IMR-90 (cell line): Measurements from ENCODE around the gene UNC93A. TPM values are rescaled to one million over a fixed set of nuclear protein-coding genes. Genes with fewer than 3 reads are reported as not detected.

Experiments used
- ATAC-seq: fragments of 200-7000 bp; cut with Tn5 transposase; 2 replicates; pipeline ENCODE4 v1.9.1; 2020; ENCODE audit warnings: low read depth, mild to moderate bottlenecking, moderate library complexity
- BruUV-seq: library from RNA; stranded (reverse); fragments of 400-500 nt; replicated peaks from 2 replicates; lab custom pipeline; 2021; lab: Mats Ljungman, UMichigan
- CTCF ChIA-PET: fragments of 300-600 bp; formaldehyde crosslinking; extraction: SDS; loops from one replicate; lab custom pipeline; 2021; ENCODE audit warnings: antibody characterized with exemption; lab: Yijun Ruan, JAX
- POLR2A ChIA-PET: fragments of 300-600 bp; sonication (Branson Sonifier 250); formaldehyde crosslinking; loops from one replicate; lab custom pipeline; 2022; ENCODE audit warnings: antibody characterized with exemption; ENCODE audit not compliant: unreplicated experiment; lab: Charles Lee
- DNase-seq: peaks from one replicate; pipeline ENCODE4 v3.0.0; 2013
- H2AFZ ChIP-seq: replicated peaks from 2 replicates; pipeline ENCODE3; 2013; ENCODE audit warnings: low read length, mild to moderate bottlenecking; ENCODE audit not compliant: poor library complexity
- H2AK5ac ChIP-seq: 2 replicates; pipeline ENCODE4 v1.6.1; 2013; ENCODE audit warnings: low read depth, low read length, inconsistent platforms
- H2AK9ac ChIP-seq: replicated peaks from 2 replicates; pipeline ENCODE3; 2013; ENCODE audit warnings: mild to moderate bottlenecking, low read depth, low read length, moderate library complexity; ENCODE audit not compliant: poor library complexity
- H2BK120ac ChIP-seq: 2 replicates; pipeline ENCODE4 v1.6.1; 2013; ENCODE audit warnings: low read depth, low read length, inconsistent platforms
- H2BK15ac ChIP-seq: 3 replicates; pipeline ENCODE4 v1.6.1; 2013; ENCODE audit warnings: low read depth, low read length, inconsistent platforms
- H2BK20ac ChIP-seq: 2 replicates; pipeline ENCODE4 v1.6.1; 2013; ENCODE audit warnings: low read depth, mild to moderate bottlenecking, inconsistent platforms, low read length, moderate library complexity
- H2BK5ac ChIP-seq: 2 replicates; pipeline ENCODE4 v1.6.1; 2013; ENCODE audit warnings: mild to moderate bottlenecking, low read depth, low read length, inconsistent platforms; ENCODE audit not compliant: poor library complexity, severe bottlenecking
- H3K14ac ChIP-seq: replicated peaks from 2 replicates; pipeline ENCODE4 v1.6.1; 2013; ENCODE audit warnings: low read depth, low read length, inconsistent platforms
- H3K18ac ChIP-seq: 2 replicates; pipeline ENCODE4 v1.6.1; 2013; ENCODE audit warnings: low read depth, low read length, control low read depth
- H3K23ac ChIP-seq: 2 replicates; pipeline ENCODE4 v1.6.1; 2013; ENCODE audit warnings: low read depth, low read length, inconsistent platforms
- H3K27ac ChIP-seq: 2 replicates; pipeline ENCODE4 v1.5.1; 2013; ENCODE audit warnings: mild to moderate bottlenecking, control low read depth, low read length; ENCODE audit not compliant: insufficient read depth
- H3K27me3 ChIP-seq: 2 replicates; pipeline ENCODE4 v1.6.1; 2013; ENCODE audit warnings: low read length; ENCODE audit not compliant: control insufficient read depth, insufficient read depth
- H3K36me3 ChIP-seq: 2 replicates; pipeline ENCODE4 v1.6.1; 2013; ENCODE audit warnings: low read length, mixed read lengths; ENCODE audit not compliant: control insufficient read depth, insufficient read depth
- H3K4ac ChIP-seq: 2 replicates; pipeline ENCODE4 v1.6.1; 2013; ENCODE audit warnings: low read depth, low read length, inconsistent platforms
- H3K4me1 ChIP-seq: 2 replicates; pipeline ENCODE4 v1.6.1; 2013; ENCODE audit warnings: low read length, mixed read lengths; ENCODE audit not compliant: control insufficient read depth, insufficient read depth
- H3K4me2 ChIP-seq: 2 replicates; pipeline ENCODE4 v1.6.1; 2013; ENCODE audit warnings: low read depth, mild to moderate bottlenecking, control low read depth, low read length, moderate library complexity
- H3K4me3 ChIP-seq: 2 replicates; pipeline ENCODE4 v1.5.1; 2013; ENCODE audit warnings: low read depth, mild to moderate bottlenecking, control low read depth, low read length, moderate library complexity; ENCODE audit not compliant: insufficient read depth
- H3K56ac ChIP-seq: 2 replicates; pipeline ENCODE4 v1.6.1; 2013; ENCODE audit warnings: low read length, inconsistent platforms; ENCODE audit not compliant: insufficient read depth; ENCODE audit errors: extremely low read depth
- H3K79me1 ChIP-seq, 2 experiments: 2 replicates each; pipeline ENCODE4 v1.6.1; 2013; ENCODE audit warnings: low read length in 2 of 2, inconsistent platforms in 1 of 2, low read depth in 1 of 2
- H3K9ac ChIP-seq: 2 replicates; pipeline ENCODE4 v1.6.1; 2013; ENCODE audit warnings: low read depth, low read length, control low read depth
- H3K9me1 ChIP-seq: 2 replicates; pipeline ENCODE4 v1.6.1; 2013; ENCODE audit warnings: low read length, inconsistent platforms; ENCODE audit not compliant: insufficient read depth
- H3K9me3 ChIP-seq: 2 replicates; pipeline ENCODE4 v1.6.1; 2013; ENCODE audit warnings: low read length; ENCODE audit not compliant: control insufficient read depth, insufficient read depth
- H4K20me1 ChIP-seq: 2 replicates; pipeline ENCODE4 v1.6.1; 2013; ENCODE audit warnings: low read length, inconsistent platforms; ENCODE audit not compliant: insufficient read depth
- H4K5ac ChIP-seq: 2 replicates; pipeline ENCODE4 v1.6.1; 2013; ENCODE audit warnings: mild to moderate bottlenecking, low read depth, low read length, control low read depth
- H4K8ac ChIP-seq, 2 experiments: 2 replicates each; pipeline ENCODE4 v1.6.1; 2013; ENCODE audit warnings: low read depth in 2 of 2, low read length in 2 of 2, control low read depth in 1 of 2, inconsistent platforms in 1 of 2
- H4K91ac ChIP-seq: 2 replicates; pipeline ENCODE4 v1.6.1; 2013; ENCODE audit warnings: low read depth, low read length, inconsistent platforms; ENCODE audit not compliant: insufficient read depth
- BHLHE40 ChIP-seq: fragments of 150-350 bp; IDR thresholded peaks from 2 replicates; pipeline ENCODE4 v1.6.1; 2016; ENCODE audit warnings: mild to moderate bottlenecking, low read depth, low read length
- CEBPB ChIP-seq: IDR thresholded peaks from 2 replicates; pipeline ENCODE4 v1.6.1; 2012; ENCODE audit warnings: low read depth, low read length, improper control_type of control experiment
- CHD1 ChIP-seq: IDR thresholded peaks from 2 replicates; pipeline ENCODE4 v1.6.1; 2012; ENCODE audit warnings: low read depth, low read length, improper control_type of control experiment
- CTCF ChIP-seq: conservative IDR thresholded peaks from 2 replicates; pipeline ENCODE4 v1.5.1; 2012; ENCODE audit warnings: mild to moderate bottlenecking, low read depth, low read length, improper control_type of control experiment
- ELK1 ChIP-seq: fragments of 150-350 bp; IDR thresholded peaks from 2 replicates; pipeline ENCODE4 v1.6.1; 2016; ENCODE audit warnings: low read depth, mild to moderate bottlenecking, low read length, moderate library complexity, borderline replicate concordance
- FOS ChIP-seq: fragments of 150-350 bp; IDR thresholded peaks from 2 replicates; pipeline ENCODE4 v1.6.1; 2016; ENCODE audit warnings: low read depth, low read length
- MAFK ChIP-seq: IDR thresholded peaks from 2 replicates; pipeline ENCODE4 v1.6.1; 2012; ENCODE audit warnings: low read depth, low read length, improper control_type of control experiment
- MAZ ChIP-seq: IDR thresholded peaks from 2 replicates; pipeline ENCODE4 v1.6.1; 2012; ENCODE audit warnings: low read depth, mild to moderate bottlenecking, low read length, improper control_type of control experiment, moderate library complexity, borderline replicate concordance
- MXI1 ChIP-seq: IDR thresholded peaks from 2 replicates; pipeline ENCODE4 v1.6.1; 2012; ENCODE audit warnings: low read depth, mild to moderate bottlenecking, low read length, moderate library complexity, borderline replicate concordance
- NFE2L2 ChIP-seq: fragments of 150-350 bp; IDR thresholded peaks from 2 replicates; pipeline ENCODE4 v1.6.1; 2016; ENCODE audit warnings: low read depth, mild to moderate bottlenecking, low read length
- POLR2A ChIP-seq: IDR thresholded peaks from 2 replicates; pipeline ENCODE4 v1.6.1; 2012; ENCODE audit warnings: mild to moderate bottlenecking, low read depth, low read length
- RAD21 ChIP-seq: IDR thresholded peaks from 2 replicates; pipeline ENCODE4 v1.6.1; 2012; ENCODE audit warnings: low read length, improper control_type of control experiment
- RCOR1 ChIP-seq: IDR thresholded peaks from 2 replicates; pipeline ENCODE4 v1.6.1; 2012; ENCODE audit warnings: mild to moderate bottlenecking, low read length, improper control_type of control experiment; ENCODE audit not compliant: insufficient replicate concordance
- RFX5 ChIP-seq: IDR thresholded peaks from 2 replicates; pipeline ENCODE4 v1.8.0; 2012; ENCODE audit warnings: low read depth, mild to moderate bottlenecking, low read length, moderate library complexity
- SMC3 ChIP-seq: fragments of 150-350 bp; IDR thresholded peaks from 2 replicates; pipeline ENCODE4 v1.6.1; 2016; ENCODE audit warnings: low read depth, mild to moderate bottlenecking, antibody characterized with exemption, low read length, moderate library complexity
- USF2 ChIP-seq: fragments of 150-350 bp; IDR thresholded peaks from 2 replicates; pipeline ENCODE4 v1.6.1; 2017; ENCODE audit warnings: mild to moderate bottlenecking, antibody characterized with exemption, low read length, low read depth
- WGBS, 2 experiments: methylation state at CpG; one replicate each; pipeline versions ENCODE4 v1.1.5 to v1.1.7; 2013; ENCODE audit warnings: missing lambda C conversion rate in 2 of 2; ENCODE audit not compliant: insufficient read length in 1 of 2; ENCODE audit errors: extremely low coverage in 2 of 2; 5-methylcytosine and 5-hydroxymethylcytosine counted together
- dilution Hi-C: fragments of 300-500 bp; cut with HindIII; formaldehyde crosslinking; loops from one replicate; pipeline ENCODE4 v1.14.3; 2018; ENCODE audit warnings: low sequenced_read_pairs; ENCODE audit not compliant: unreplicated experiment
- in situ Hi-C: fragments of 300-500 bp; cut with MboI; formaldehyde crosslinking; loops from 3 replicates; pipeline ENCODE4 v1.14.3; 2019; ENCODE audit warnings: low sequenced_read_pairs, inconsistent platforms, mixed read lengths
- intact Hi-C: fragments of 100-400 bp; cut with micrococcal nuclease; formaldehyde crosslinking; loops from 2 replicates; pipeline ENCODE4 v1.10.0; 2022
- polyA plus RNA-seq, 3 experiments: library from polyadenylated mRNA; depleted of rRNA; stranded (reverse); fragments of >200 nt; gene quantifications; 2 replicates each; pipeline ENCODE4 v1.2.3, GENCODE V29; 2012; ENCODE audit warnings: low replicate concordance in 1 of 3
- total RNA-seq: library from RNA; depleted of rRNA; stranded (reverse); fragments of >200 nt; gene quantifications from 2 replicates; pipeline ENCODE4 v1.2.3, GENCODE V29; 2012

Gene UNC93A
- total and polyA plus RNA-seq, 2 of the 4 experiments (the other 2 are of a cell fraction): not detected

DNA sequence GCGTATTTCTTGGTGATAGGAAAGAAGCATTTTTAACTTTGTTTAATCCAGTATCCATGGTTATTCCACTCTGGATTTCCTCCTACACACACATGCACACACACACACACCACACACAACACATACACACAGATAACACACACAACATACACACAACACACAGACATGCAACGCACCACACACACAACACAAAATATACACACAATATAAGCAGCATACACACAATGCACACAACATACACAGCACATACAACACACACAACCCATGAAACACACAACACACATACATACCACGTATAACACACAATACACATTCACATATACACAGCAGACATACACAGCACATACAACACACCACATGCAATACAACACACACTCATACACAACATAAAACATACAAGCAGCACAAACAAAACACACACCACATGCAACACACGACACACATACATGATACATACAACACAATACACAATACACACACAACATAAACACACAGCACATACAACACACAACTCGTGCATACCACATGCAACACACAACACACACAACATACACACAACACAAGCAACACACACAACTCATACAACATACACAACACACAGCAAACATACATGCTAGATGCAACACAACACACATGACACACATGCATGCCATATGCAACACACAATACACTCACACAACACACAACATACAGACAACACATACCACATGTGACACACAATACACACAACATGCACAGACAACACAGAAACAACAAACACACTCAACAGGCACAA, 46.7 kb downstream of the UNC93A start:
- H2BK20ac ChIP-seq: no peak overlapping the region
- no peaks in the 10 kb centered on the region for H4K20me1 ChIP-seq
- no peaks in the 10 kb centered on the region for H3K79me1 ChIP-seq
- in situ Hi-C loops: no loop called here
- H3K4ac ChIP-seq: no peak overlapping the region
- no peak overlapping the region for H3K27ac ChIP-seq
- H3K9ac ChIP-seq: no peak overlapping the region
- no TSS peak for BruUV-seq
- no peak overlapping the region for H3K23ac ChIP-seq
- intact Hi-C loops: no loop called here
- H2BK120ac ChIP-seq: no peak overlapping the region
- H2AK9ac ChIP-seq: no peak overlapping the region
- H3K14ac ChIP-seq: no peak overlapping the region
- no peaks in the 10 kb centered on the region for H3K9me1 ChIP-seq
- no peak for ATAC-seq
- no peak overlapping the region for H3K18ac ChIP-seq
- DNase-seq: no peak
- WGBS, 2 experiments: 37% methylated on average over 3 of the region's 5 CpGs; no CpG with 5 or more reads in 1 of the 2 experiments
- H4K8ac ChIP-seq: no peak overlapping the region
- H3K56ac ChIP-seq: no peak overlapping the region
- TF ChIP-seq CTCF: no peak
- no peak for TF ChIP-seq MAZ
- no peak for TF ChIP-seq FOS
- TF ChIP-seq MXI1: no peak
- no peak for TF ChIP-seq RAD21
- no peak for TF ChIP-seq SMC3
- TF ChIP-seq ELK1: no peak
- no peak for TF ChIP-seq POLR2A
- no peak for TF ChIP-seq BHLHE40
- no peak for TF ChIP-seq MAFK
- TF ChIP-seq NFE2L2: no peak
- TF ChIP-seq RCOR1: no peak
- no peak for TF ChIP-seq USF2
- no peak for TF ChIP-seq CHD1
- no peak for TF ChIP-seq CEBPB
- TF ChIP-seq RFX5: no peak
- no peak overlapping the region for H4K91ac ChIP-seq
- CTCF ChIA-PET: no interaction called here
- H2AFZ ChIP-seq: no peak overlapping the region
- H2BK5ac ChIP-seq: peak overlapping the region; percentile 67
- no peak overlapping the region for H2BK15ac ChIP-seq
- H3K36me3 ChIP-seq: no peaks in the 10 kb centered on the region
- no peaks in the 10 kb centered on the region for H3K4me1 ChIP-seq
- H3K4me3 ChIP-seq: no peak overlapping the region
- H3K27me3 ChIP-seq: no peaks in the 10 kb centered on the region
- peaks cover 27% of the 10 kb centered on the region for H3K9me3 ChIP-seq
- H4K5ac ChIP-seq: no peak overlapping the region
- POLR2A ChIA-PET: no interaction called here
- dilution Hi-C loops: no loop called here
- H3K4me2 ChIP-seq: no peak overlapping the region
- H2AK5ac ChIP-seq: no peak overlapping the region
